ENCODE results near the gene WASF3.
"Not testable (repeated sequence)": the region's sequence is repeated elsewhere in the genome, so short reads cannot be mapped to it uniquely, and the experiment has no call there.

Gene WASF3

DNA sequence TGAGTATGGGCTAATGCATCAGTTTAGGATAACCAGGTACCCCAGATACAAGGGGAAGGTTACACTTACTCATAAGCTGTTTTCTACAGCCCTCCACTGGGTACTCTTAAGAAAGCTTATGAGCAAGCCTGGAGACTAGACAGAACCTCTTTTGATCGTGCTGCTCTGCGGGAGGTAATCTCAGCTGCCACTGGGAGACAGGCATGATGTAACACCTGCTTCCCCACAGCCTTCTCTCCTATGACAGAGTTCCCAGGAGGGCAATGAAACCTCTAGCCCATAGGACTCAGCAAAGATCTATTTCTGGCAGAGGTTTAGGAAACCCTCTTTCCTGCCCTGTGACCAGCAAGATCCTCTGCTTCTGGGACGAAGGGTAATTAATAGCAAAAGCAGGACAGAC lies 65.6 kb downstream of the WASF3 start:
- DNase-seq (ENCODE audit: low spot score) = no peak
- no peak for TF ChIP-seq CTCF (IDR thresholded peaks at IDR 0.05; ENCODE audit: extremely low read depth, missing control alignments)

GRCh38 chr13:26624572-26624971 lies 67.1 kb downstream of the WASF3 start:
- DNase-seq (ENCODE audit: low spot score) = no peak

GRCh38 chr13:26626271-26626670 lies 68.8 kb downstream of the WASF3 start:
- DNase-seq (ENCODE audit: low spot score) = no peak
- no peak for TF ChIP-seq CTCF (IDR thresholded peaks at IDR 0.05; ENCODE audit: extremely low read depth, missing control alignments)

More at GRCh38 chr13:26624572-26624971, 67.1 kb downstream of the WASF3 start:
- no peak for TF ChIP-seq CTCF (IDR thresholded peaks at IDR 0.05; ENCODE audit: extremely low read depth, missing control alignments)

DNA sequence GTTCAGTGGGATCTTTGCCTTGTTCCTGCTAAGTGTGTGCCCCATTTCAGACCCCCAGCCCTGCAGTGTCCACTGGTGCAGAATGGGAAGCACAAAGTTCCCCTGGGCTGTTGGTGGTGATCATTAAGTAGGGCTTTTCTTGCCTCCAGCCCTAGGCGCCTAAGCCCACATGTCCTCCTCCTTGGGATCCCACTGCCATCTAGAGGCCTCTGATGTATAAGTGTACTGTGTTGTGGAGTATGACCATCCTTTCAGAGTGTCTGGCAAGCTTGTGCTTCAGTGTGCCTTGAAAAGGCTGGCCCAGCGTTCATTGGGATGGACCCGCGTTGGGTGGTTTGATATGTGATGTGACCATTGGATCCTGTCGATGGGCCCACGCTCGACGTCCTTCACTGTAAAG lies 71.2 kb downstream of the WASF3 start:
- DNase-seq (ENCODE audit: low spot score) = no peak
- TF ChIP-seq CTCF (IDR thresholded peaks at IDR 0.05; ENCODE audit: extremely low read depth, missing control alignments) = no peak

- no peak for TF ChIP-seq CTCF (IDR thresholded peaks at IDR 0.05; ENCODE audit: extremely low read depth, missing control alignments)
- DNase-seq (ENCODE audit: low spot score) = no peak
Observed at GRCh38 chr13:26629260-26629825, 71.9 kb downstream of the WASF3 start.

GRCh38 chr13:26635634-26636033 lies 78.2 kb downstream of the WASF3 start:
- DNase-seq (ENCODE audit: low spot score) = not testable (repeated sequence)

- not testable (repeated sequence) for DNase-seq (ENCODE audit: low spot score)
Observed at GRCh38 chr13:26636073-26636472, 78.6 kb downstream of the WASF3 start.

- no peak for DNase-seq (ENCODE audit: low spot score)
- no peak for TF ChIP-seq CTCF (IDR thresholded peaks at IDR 0.05; ENCODE audit: extremely low read depth, missing control alignments)
Observed at GRCh38 chr13:26646603-26647002, 89.1 kb downstream of the WASF3 start.

All from GM20000 (cell line).